ENCODE data around the gene LAMA3. TPM values are rescaled to one million over a fixed set of nuclear protein-coding genes. Genes with fewer than 3 reads are reported as not detected.

Gene LAMA3
- total RNA-seq, 1 experiment from 2014 or later: 8.1 TPM

Other genes starting within 250 kb of the LAMA3 start
- 74.7 TPM for gene RIOK3, start 236.2 kb upstream of the LAMA3 start, total RNA-seq (2021; ENCODE audit: unreplicated experiment)
- gene RMC1, start 185.9 kb upstream of the LAMA3 start, total RNA-seq (2021; ENCODE audit: unreplicated experiment): 57.4 TPM
- gene NPC1, start 102.9 kb upstream of the LAMA3 start, total RNA-seq (2021; ENCODE audit: unreplicated experiment): 92.7 TPM
- gene ANKRD29, start 26.5 kb upstream of the LAMA3 start, total RNA-seq (2021; ENCODE audit: unreplicated experiment): 0.67 TPM

Measured in Panc1 (cell line).